SK-N-DZ (cell line): ENCODE measurements around the gene ZBBX.

Source experiments
- DNase-seq: peaks from one replicate; pipeline ENCODE4 v3.0.0-alpha.2; 2015; ENCODE audit warnings: low spot score

The ZBBX gene

DNA sequence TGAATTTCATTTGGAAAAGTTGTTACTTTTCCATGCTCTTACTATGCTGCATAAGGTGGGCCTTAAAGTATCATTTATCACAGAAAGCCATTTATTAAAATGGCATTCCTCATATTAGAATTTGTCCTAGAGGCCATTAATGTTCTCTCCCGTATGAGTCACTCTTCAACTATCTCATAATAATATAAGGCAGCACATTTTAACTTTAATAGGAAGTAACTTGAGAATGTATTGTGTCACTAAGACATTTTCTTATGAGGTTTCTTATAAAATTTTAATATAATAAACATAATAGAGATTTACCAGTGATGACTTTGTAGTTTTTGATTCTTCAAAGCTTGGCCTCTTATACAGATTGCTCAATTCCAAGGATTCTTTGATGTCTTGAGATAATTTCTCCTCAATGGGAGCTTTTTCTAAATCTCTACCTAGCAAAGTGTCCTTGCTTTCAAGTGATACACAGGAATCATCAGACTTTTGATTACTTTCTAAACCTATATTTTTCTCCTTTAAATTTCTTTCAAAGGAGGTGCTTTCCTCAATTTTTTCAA, 74.7 kb downstream of the ZBBX start:
- no peak for DNase-seq

DNA sequence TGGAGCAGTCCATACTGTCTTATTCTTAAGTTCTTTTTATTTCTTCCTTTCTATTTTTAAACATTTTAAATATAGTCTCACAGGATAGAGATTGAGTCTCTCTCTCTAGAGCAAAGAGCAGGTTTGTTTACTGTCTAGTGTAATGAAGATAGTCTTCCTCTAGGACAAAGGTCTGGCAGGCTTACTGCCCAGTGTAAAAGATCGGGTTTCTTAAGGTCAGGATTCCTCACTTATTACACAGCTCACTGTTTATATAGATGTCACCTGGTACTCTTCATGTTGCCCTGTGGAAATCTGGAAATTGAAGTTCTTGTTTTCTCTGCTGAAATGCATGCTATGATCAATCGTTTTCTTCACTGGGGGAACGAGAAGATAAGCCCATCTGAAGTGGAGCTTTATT, 76.0 kb downstream of the ZBBX start:
- no peak for DNase-seq

DNA sequence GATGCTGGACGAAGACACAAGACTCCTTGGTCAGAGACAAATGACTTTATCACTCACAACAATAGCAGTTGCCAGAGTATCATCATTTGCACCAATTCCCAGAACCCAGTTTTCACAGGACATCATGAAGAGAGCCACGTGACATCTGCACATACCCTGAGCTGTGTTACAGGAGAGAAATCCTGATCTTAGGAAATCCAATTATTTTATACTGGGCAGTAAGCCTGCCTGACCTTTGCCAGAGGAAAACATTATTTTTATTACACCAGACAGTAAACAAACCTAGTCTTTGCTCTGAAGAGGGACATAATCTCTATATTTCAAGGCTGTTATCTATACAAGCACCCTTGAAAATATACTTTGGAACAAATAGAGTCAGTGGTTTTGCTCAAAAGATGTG, 77.4 kb downstream of the ZBBX start:
- DNase-seq: no peak

DNA sequence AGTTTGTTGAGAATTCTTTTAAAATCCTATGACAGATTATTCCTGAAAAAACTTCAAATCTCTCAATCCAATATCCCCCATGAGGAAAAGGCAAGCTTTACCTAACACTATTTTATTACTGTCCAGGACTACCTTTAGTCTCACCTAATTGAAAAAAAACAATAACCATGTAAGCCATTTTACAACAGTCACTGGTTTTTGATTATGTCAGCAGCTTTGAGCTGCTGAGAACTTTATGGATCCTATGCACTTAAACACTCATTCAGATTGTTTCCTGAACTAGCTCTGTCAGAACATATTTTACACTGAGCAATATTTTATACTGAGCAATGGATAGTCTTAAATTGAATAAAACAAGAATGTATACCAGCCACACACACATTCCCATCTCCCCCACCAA, 79.9 kb downstream of the ZBBX start:
- DNase-seq: no peak

DNA sequence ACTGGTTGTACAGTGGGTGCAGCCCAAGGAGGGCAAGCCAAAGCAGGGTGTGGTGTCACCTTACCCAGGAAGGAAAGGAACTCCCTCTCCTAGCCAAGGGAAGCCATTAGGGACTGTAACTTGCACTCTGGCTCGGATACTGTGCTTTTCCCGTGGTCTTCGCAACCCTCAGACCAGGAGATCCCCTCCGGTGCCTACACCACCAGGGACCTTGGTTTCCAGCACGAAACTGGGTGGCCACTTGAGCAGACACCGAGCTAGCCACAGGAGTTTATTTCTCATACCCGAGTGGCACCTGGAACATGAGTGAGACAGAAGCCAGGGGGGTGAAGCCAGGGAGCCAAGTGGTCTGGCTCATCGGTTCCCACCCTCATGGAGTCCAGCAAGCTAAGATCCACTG, 90.7 kb downstream of the ZBBX start:
- DNase-seq: no peak

DNA sequence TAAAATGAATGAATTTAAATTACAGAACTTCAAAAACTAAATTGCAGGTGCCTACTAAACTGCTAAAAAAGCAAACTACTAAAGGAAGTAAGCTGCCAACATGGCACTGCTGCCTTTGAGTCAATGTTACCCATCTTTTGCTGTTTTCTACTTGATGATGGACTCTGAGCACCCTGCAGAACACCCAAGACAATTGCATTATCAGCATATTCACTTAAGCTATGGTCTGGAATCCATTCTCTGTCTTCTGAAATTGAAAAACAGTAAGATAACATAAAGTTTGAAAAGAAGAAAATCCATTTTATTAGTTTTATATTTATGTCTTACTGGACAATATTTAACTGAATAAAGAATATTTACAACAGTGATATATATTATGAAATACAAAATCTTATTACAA, 91.4 kb downstream of the ZBBX start:
- DNase-seq: no peak

DNA sequence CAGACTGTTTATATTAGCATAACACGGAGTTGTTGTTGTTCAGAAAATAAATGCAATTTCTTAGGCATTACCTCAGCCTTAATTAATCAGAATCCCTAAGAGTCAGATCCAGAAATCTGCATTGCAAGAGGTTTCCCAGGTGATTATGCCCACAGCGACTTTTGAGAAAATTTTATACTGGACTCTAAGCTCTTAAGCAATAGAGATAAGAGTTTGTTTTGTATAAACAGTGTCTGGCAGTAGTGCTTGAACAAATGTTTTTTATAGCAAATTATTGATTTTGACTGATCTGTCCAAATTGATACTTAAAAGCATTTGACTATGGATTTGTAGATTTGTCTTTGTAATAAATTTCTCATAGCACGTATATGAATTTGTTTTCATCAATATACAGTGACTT, 92.8 kb downstream of the ZBBX start:
- no peak for DNase-seq

DNA sequence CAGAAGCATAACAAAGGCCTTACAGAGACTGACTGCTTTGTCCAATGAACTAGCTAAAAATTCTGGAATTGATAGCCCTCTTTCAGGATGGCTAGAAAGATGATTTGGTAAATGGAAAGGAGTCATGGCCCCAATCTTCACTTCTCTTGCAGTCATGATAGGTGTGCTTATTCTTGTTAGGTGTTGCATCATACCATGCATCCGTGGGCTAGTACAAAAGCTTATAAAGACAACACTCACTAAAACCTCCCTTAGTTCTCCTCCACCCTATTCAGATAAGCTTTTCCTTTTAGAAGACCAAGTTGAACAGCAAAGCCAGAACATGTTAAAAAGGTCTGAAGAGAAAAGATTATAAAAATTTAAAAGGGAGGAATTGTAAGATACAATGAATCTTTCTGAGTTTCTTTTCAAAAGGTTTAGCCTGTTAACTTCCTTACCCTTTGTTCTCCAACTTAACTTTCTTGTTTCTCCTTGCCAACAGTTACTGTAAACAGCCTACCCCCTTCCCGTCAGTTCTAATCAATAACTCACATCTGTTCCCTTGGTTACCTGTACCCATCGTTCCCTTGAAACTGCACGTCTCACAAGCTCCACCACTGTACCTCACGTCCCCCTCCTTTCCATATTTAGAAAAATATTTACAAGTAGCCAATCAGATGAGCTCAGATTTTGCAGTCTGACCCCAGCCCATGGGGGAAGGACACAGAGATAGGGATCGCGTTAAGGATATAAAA, 105.8 kb downstream of the ZBBX start:
- DNase-seq: no peak

DNA sequence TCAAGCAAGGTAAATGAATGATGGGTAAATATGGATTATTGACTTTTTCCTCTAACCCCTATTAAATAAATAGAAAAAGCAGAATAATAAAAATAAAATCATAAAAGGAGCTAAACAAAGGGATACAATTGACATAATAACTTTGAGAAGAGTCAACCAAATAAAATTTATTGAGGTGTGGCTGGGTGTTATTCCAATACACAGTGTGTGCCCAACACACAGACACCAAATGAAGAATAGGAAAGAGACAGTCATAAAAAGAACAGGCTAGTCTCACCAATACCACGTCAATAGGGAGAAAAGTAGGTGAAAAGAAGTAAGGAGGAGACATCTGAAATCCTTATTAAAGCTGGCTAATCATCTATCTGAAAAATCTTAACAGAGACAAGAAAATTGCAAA, 127.1 kb downstream of the ZBBX start:
- DNase-seq: no peak

DNA sequence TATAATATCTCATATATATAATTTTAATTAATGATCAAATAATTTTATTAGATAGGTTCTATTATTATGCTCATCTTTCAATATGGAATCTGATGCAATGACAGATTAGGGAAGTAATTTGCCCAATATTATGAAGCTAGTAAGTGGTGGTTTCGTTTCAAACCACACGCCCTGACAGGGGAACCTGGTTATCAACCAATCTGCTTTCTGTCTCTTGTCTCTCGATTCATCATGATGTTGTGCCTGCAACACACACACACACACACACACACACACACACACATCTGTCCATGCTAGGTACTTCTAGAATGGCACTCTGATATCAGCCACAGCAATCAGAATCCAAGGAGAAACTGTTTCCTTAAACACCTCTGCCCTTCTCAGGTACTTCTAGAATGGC, 128.4 kb downstream of the ZBBX start:
- no peak for DNase-seq

DNA sequence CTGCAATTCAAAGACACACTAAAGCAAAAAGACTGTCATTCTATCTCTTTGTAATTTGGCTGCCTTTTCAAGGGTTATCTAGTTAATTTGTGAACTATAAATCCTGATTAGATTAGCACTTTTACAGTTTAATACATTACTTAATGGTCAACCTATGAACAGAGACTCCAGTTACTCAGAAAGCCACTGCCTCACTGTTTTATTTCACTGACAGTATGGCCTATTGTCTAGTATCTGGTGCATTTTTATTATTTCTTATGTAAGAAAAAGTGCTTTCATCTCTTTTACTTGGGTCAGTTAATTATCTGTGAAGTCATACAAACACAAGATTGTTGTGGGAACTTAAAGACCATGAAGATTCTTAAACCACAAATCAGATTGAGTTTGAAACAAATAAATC, 133.8 kb downstream of the ZBBX start:
- DNase-seq: no peak

DNA sequence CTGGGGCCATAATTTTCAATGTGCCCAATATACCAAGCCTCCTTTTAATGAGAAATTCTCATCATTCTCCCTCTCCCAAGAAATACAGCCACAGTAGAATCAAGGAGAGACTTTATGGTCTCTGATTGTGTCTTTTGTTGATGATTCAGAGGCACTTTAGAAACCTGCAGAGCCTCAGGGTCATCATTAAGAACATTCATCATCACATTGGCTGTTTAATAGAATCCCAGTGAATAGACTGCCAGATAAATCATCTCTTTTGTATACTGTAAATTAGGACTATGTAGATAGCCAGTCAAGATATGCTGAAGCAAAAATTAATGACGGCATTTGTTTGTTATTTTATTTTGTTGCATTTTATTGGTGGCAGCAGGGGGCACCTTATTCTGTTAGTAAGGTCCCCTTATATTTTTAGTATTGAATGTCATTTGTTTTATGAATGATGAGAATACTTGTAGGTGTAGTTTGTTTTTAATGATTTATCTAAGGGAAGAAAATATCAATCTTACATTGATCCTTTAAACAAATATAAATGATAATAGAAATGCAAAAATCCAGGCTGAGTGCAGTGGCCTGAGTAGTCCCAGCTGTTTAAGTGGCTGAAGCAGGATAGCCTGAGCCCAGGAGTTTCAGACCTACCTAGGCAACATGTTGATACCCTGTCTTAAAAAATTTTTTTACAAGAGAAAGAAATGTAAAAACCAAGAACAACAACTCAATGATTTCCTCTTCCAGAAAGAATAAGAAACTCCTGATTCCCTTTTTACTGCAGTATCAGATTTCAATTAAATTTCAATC, 138.8 kb downstream of the ZBBX start:
- no peak for DNase-seq

DNA sequence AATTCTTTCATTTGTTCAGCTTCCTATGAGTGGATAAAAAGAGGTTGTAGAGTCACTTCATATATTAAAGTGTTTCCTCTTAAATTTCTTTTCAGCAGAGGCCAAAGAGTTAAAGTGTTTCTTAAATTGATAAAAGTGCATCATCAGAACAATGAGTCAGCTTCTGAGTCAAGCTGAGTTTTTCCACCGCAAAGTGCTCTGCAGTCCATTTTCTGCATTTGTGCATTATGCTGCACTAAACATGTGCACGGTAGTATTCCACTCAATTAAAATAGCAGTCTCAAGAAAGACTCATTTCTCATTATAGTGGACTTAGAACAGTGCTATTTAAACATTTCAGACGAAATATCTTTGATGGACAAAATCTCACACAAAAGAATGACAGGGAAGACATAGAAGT, 152.0 kb downstream of the ZBBX start:
- no peak for DNase-seq

DNA sequence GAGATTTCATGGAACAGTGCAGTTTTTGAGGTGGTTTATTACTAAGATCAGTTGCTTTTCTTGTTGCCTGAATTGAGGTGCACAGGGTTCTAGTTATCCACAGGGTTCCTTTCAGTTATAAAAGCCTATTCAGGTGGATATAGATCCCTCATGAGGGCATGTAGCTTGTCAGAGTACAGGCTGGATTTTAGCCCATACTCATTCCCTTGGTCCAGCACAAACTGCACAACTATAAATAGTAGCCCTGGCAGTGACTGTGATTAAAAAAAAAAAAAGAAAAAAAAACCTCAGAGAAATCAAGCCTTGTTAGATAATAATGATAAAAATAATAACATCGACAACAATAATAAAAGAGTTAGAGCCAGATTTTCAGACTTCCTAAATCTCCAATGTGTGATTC, 154.3 kb downstream of the ZBBX start:
- DNase-seq: no peak

DNA sequence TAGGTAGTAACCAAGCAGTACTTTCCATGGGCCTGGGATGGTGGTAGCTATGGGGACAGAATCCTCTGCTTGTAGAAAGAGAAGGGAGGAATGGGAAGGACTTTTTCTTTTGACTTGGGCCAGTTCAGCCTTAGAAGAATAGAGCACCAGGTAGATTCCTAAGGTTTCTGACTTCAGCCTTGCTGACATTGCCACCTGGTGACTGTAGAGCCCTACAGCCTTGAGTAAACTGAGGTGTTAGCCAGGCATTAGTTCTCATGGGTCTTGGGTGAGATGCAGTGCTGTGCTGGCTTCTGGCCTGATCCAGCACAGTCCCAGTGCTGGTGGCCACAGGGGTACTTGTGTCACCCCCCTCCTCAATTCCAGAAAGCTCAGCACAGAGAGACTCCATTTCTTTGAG, 171.1 kb downstream of the ZBBX start:
- DNase-seq: no peak

DNA sequence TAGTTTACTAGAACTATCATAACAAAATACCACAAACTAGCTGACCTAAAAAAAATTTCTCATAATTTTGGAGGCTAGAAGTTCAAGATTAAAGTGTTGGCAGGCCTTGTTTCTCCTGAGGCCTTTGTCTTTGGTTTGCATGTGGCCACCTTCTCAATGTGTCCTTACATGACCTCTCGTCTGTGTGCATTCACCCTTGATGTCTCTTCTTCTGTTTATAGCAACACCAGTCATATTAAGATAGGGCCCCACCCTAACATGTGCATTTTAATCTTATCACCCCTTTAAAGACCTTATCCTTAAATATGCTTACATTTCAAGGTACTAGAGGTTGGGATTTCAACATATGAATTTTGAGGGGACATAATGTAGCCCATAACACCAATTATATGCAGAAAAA, 177.0 kb downstream of the ZBBX start:
- DNase-seq: no peak

DNA sequence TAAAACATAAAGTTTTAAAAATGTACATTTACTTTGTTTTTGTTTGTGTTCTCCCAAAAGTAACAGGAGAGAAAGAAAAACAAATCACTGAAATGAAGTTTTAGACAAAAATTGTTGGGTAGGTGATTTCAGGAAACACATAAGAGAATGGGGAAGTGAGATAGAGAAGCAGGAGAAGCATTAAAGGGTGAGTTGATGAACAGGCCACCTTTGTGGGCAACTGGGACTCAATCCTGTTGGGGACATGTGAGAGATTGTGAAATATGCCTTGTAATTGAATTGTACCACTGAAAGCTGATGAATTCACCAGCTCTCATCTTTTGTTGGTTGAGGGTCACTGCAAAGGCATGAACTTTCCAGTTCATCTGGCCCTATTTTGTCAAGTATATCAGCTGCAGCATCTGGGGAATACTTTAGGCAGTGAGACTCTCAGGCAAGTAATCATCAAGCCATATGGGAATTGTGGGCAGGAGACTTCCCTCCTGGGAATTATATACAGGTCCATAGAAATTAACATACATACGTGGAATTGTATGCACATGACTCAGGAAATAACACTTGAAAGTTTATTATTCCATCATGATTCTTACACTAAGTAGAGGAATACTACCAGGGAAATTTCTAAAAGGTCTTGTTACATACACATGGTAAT, 181.0 kb downstream of the ZBBX start:
- DNase-seq: no peak
